Measurements from ENCODE around the gene PIM3. TPM values are rescaled to one million over a fixed set of nuclear protein-coding genes. Genes with fewer than 3 reads are reported as not detected.

Gene PIM3
- total RNA-seq, 1 experiment from 2014 or later, result 67.0 TPM

- Histone ChIP-seq H2AFZ (peak overlapping the region; percentile 71), H3K4me1 (replicated peaks; ENCODE audit: insufficient read depth) (peaks cover 36% of the 10 kb centered on the region), H3K27me3 (ENCODE audit: insufficient read depth, low read depth) (no peaks in the 10 kb centered on the region), H3K9me2 (ENCODE audit: insufficient read depth) (no peaks in the 10 kb centered on the region), H3K4me3 (peak overlapping the region; percentile 97; the same call in 1 of the 2 replicates), H4K20me1 (ENCODE audit: insufficient read depth) (peaks cover 29% of the 10 kb centered on the region), H3K36me3 (ENCODE audit: low read depth) (peaks cover 29% of the 10 kb centered on the region), H3K27ac (peak overlapping the region; percentile 66), H3K4me2 (peak overlapping the region; percentile 75), H3K79me2 (ENCODE audit: low read depth) (peaks cover 44% of the 10 kb centered on the region), H3K9me3 (ENCODE audit: insufficient read depth, low read depth) (no peaks in the 10 kb centered on the region), H3F3A (ENCODE audit: insufficient read depth, low read depth) (peaks cover 36% of the 10 kb centered on the region)
- peak in 1 of 2 experiments; percentile 84 for DNase-seq
- TF ChIP-seq CTCF (conservative IDR thresholded peaks at IDR 0.05), result no peak
- no peak for TF ChIP-seq EZH2 (IDR thresholded peaks at IDR 0.05; ENCODE audit: low read depth)
- ChIA-PET POLR2A (ENCODE audit: unreplicated experiment) (interaction anchor here (0.6 to 1.0 kb wide), 4 partner anchors 7 to 292 kb away, joined by 3 to 8 read pairs (median 5); no protein-coding TSS in a partner anchor), CTCF (interaction anchor here (0.9 to 1.2 kb wide), 2 partner anchors 29 to 71 kb away, joined by 3 to 4 read pairs; no protein-coding TSS in a partner anchor)
- BruUV-seq (replicated peaks), result TSS peak; percentile 91
- intact Hi-C loops (cut with micrococcal nuclease; ENCODE audit: unreplicated experiment), result loop anchor here (1.0 kb wide), 1 partner anchor 8 kb away; no protein-coding TSS in a partner anchor
These were observed 802 bp upstream of the PIM3 start for GRCh38 chr22:49959782-49960158.

GRCh38 chr22:49961005-49961600 is 531 bp downstream of the PIM3 start:
- ChIA-PET POLR2A (ENCODE audit: unreplicated experiment) (interaction anchor here (0.7 to 1.0 kb wide), 2 partner anchors 27 to 104 kb away, joined by 3 read pairs; no protein-coding TSS in a partner anchor), CTCF (no interaction called here)
- H3K4me2 ChIP-seq, result peak overlapping the region; percentile 99
- H4K20me1 ChIP-seq (ENCODE audit: insufficient read depth), result peaks cover 43% of the 10 kb centered on the region
- H2AFZ ChIP-seq, result no peak overlapping the region
- peaks cover 46% of the 10 kb centered on the region for H3K79me2 ChIP-seq (ENCODE audit: low read depth)
- TF ChIP-seq EZH2 (IDR thresholded peaks at IDR 0.05; ENCODE audit: low read depth), result no peak
- H3K27ac ChIP-seq, result peak overlapping the region; percentile 56
- no peaks in the 10 kb centered on the region for H3K9me2 ChIP-seq (ENCODE audit: insufficient read depth)
- H3K36me3 ChIP-seq (ENCODE audit: low read depth), result peaks cover 31% of the 10 kb centered on the region
- TSS peak; percentile 8 for BruUV-seq (replicated peaks)
- no peaks in the 10 kb centered on the region for H3K9me3 ChIP-seq (ENCODE audit: insufficient read depth, low read depth)
- intact Hi-C loops (cut with micrococcal nuclease; ENCODE audit: unreplicated experiment), result no loop called here
- peak overlapping the region; percentile 97 for H3K4me3 ChIP-seq
- H3K27me3 ChIP-seq (ENCODE audit: insufficient read depth, low read depth), result no peaks in the 10 kb centered on the region
- H3K4me1 ChIP-seq (replicated peaks; ENCODE audit: insufficient read depth), result peaks cover 36% of the 10 kb centered on the region
- DNase-seq, result peak; percentile 62 to 66
- H3F3A ChIP-seq (ENCODE audit: insufficient read depth, low read depth), result peaks cover 45% of the 10 kb centered on the region

- ChIA-PET CTCF (interaction anchor here (0.5 to 1.1 kb wide), 4 partner anchors 10 to 404 kb away, joined by 3 to 14 read pairs (median 8); no protein-coding TSS in a partner anchor), POLR2A (ENCODE audit: unreplicated experiment) (interaction anchor here (0.6 to 1.0 kb wide), 5 partner anchors 9 to 47 kb away, joined by 3 to 10 read pairs (median 3); no protein-coding TSS in a partner anchor)
- H3K9me3 ChIP-seq (ENCODE audit: insufficient read depth, low read depth), result no peaks in the 10 kb centered on the region
- intact Hi-C loops (cut with micrococcal nuclease; ENCODE audit: unreplicated experiment), result loop anchor here (1.0 to 2.0 kb wide), 3 partner anchors 25 to 67 kb away; no protein-coding TSS in a partner anchor
- peaks cover 46% of the 10 kb centered on the region for H3K79me2 ChIP-seq (ENCODE audit: low read depth)
- TF ChIP-seq CTCF (conservative IDR thresholded peaks at IDR 0.05) (no peak), EZH2 (IDR thresholded peaks at IDR 0.05; ENCODE audit: low read depth) (no peak)
- H4K20me1 ChIP-seq (ENCODE audit: insufficient read depth), result peaks cover 48% of the 10 kb centered on the region
- peaks cover 49% of the 10 kb centered on the region for H3F3A ChIP-seq (ENCODE audit: insufficient read depth, low read depth)
- peak overlapping the region; percentile 56 for H3K27ac ChIP-seq
- H3K4me3 ChIP-seq, result peak overlapping the region; percentile 97
- no TSS peak for BruUV-seq (replicated peaks)
- no peaks in the 10 kb centered on the region for H3K27me3 ChIP-seq (ENCODE audit: insufficient read depth, low read depth)
- no peaks in the 10 kb centered on the region for H3K9me2 ChIP-seq (ENCODE audit: insufficient read depth)
- no peak overlapping the region for H2AFZ ChIP-seq
- H3K36me3 ChIP-seq (ENCODE audit: low read depth), result peaks cover 31% of the 10 kb centered on the region
- DNase-seq, result no peak
- peak overlapping the region; percentile 99 for H3K4me2 ChIP-seq
- peaks cover 36% of the 10 kb centered on the region for H3K4me1 ChIP-seq (replicated peaks; ENCODE audit: insufficient read depth)
These were observed 1.0 kb downstream of the PIM3 start for GRCh38 chr22:49961601-49962011.

Measured in PC-9 (cell line).